T-helper 17 cell (primary cell): ENCODE measurements around the gene TACR2. TPM values are rescaled to one million over a fixed set of nuclear protein-coding genes. Genes with fewer than 3 reads are reported as not detected.
A peak's percentile ranks its signal among the peaks of the same experiment; 100 is the strongest.

Experiments used
- ATAC-seq: fragments of 150-1000 bp; cut with Tn5 transposase; 2 replicates; pipeline ENCODE4 v1.10.0; 2021; ENCODE audit warnings: mild to moderate bottlenecking, moderate library complexity
- DNase-seq, 3 donors: peaks; one replicate each; pipeline versions ENCODE4 v3.0.0 to v3.0.0-alpha.2; 2020 to 2021
- H3K9me3 ChIP-seq: one replicate; pipeline ENCODE4 v1.7.0; 2013; ENCODE audit warnings: low read length, mild to moderate bottlenecking; ENCODE audit not compliant: control insufficient read depth, poor library complexity, severe bottlenecking
- H3K27ac Mint-ChIP-seq: one replicate; pipeline ENCODE4 v1.8.0; 2022; ENCODE audit warnings: mild to moderate bottlenecking, moderate library complexity, mixed read lengths
- H3K27me3 Mint-ChIP-seq: one replicate; pipeline ENCODE4 v1.8.0; 2022; ENCODE audit warnings: mixed read lengths
- H3K36me3 Mint-ChIP-seq: one replicate; pipeline ENCODE4 v1.8.0; 2022; ENCODE audit warnings: low read depth, mixed read lengths
- H3K4me1 Mint-ChIP-seq: one replicate; pipeline ENCODE4 v1.8.0; 2022; ENCODE audit warnings: mild to moderate bottlenecking, mixed read lengths
- H3K4me3 Mint-ChIP-seq: one replicate; pipeline ENCODE4 v1.8.0; 2022; ENCODE audit warnings: mild to moderate bottlenecking, moderate library complexity, mixed read lengths
- total RNA-seq, 4 donors: library from RNA in 2 of 4; stranded (reverse) in 2 of 4; gene quantifications; one replicate each; pipeline ENCODE4 v1.2.3 and lab custom pipeline; 2022 to 2026

TACR2 gene
- total RNA-seq, 2 donors from 2014 or later = not detected

DNA sequence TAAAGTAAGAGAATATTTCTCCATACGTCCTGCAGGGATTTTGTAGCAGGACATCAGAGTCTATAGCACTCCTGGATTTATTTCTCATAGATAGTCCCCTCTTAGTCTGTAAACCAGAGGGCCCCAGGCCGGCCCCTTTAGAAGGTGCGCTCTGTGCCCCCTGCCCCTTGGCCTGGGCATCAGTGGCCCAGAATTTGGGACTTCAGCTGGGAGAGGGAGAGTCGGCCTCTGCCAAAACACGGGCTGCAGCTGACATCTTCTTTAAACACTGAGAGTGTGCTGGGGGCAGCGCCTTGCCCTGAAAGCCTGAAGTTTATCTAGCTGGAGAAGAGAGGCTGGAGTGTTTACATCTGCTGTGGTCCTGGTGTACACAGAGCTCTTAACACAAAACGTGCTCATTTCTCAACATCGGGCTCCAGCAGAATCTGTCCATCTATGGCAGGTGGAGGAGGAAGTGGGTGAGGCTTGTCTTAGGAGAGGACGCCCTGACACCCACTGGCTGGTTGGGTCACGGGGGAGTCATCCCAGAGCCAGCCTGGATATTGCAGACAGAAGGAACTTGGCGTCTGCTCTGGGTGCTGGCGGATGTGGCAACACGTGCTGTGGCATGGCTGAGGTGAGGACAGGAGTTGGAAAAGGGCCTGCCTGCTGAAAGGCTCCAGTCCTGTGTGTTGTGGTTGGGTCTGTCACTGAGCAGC lies 5.0 kb upstream of the TACR2 start:
- Mint-ChIP-seq H3K4me1 (peaks cover 34% of the 10 kb centered on the region), H3K27ac (peak overlapping the region; percentile 79), H3K4me3 (peak overlapping the region; percentile 8), H3K27me3 (no peaks in the 10 kb centered on the region), H3K36me3 (no peaks in the 10 kb centered on the region)
- ATAC-seq = no peak
- no peaks in the 10 kb centered on the region for H3K9me3 ChIP-seq
- DNase-seq = no peak

DNA sequence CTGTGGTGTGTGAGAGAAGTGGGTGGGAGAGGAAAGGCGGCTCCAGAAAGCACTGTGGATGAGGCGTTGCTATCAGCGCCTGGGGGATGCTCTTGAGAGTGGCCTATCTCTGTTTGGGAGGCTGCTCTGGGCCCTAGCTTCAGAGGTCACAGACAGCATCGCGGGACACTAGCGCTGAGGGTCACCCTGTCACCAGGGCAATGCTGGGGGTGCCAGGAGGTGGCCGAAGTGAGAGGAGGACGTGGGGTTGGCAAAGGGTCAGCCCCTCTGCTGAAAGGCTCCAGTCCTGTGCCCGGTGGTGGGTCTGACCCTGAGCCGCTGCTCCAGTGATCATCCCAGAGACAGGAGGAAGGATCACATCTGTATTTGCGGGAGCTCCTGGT lies 3.0 kb upstream of the TACR2 start:
- no peak for ATAC-seq
- Mint-ChIP-seq H3K27me3 (no peaks in the 10 kb centered on the region), H3K4me3 (no peak overlapping the region), H3K4me1 (peaks cover 16% of the 10 kb centered on the region), H3K36me3 (no peaks in the 10 kb centered on the region), H3K27ac (no peak overlapping the region)
- no peak for DNase-seq
- no peaks in the 10 kb centered on the region for H3K9me3 ChIP-seq

DNA sequence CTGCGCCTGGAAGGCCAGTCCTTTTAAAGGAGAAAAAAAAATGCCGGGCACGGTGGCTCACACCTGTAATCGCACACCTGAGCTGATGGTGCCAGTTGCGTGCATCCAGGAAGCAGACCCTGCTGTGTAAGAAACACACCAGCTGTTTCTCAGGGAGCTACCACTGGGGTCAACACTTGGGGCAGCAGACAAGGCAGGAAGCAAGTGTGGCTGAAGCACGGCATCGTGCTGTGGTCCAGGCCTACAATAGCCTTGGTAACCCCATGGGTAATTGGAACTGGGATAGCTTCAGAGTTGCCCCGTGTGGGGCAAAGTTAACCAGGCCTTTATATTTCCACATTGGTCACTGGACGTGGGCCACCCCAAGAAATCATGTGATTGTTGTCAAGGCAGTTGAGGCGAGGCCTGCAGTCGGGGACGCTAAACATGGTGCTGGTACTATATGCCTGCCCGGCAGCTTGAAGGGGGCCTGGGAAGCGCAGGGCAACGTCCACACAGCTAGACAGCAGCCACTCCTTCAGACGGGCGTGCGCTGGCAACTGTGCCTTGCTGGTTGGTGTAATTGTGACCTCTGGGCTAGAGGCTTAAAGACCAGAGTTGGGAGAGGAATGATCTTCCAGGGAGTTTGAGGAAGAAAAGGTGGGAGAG lies 2.5 kb upstream of the TACR2 start:
- peaks cover 16% of the 10 kb centered on the region for H3K4me1 Mint-ChIP-seq
- no peak overlapping the region for H3K27ac Mint-ChIP-seq
- no peak for ATAC-seq
- no peaks in the 10 kb centered on the region for H3K9me3 ChIP-seq
- no peaks in the 10 kb centered on the region for H3K27me3 Mint-ChIP-seq
- no peaks in the 10 kb centered on the region for H3K36me3 Mint-ChIP-seq
- DNase-seq = no peak
- no peak overlapping the region for H3K4me3 Mint-ChIP-seq

DNA sequence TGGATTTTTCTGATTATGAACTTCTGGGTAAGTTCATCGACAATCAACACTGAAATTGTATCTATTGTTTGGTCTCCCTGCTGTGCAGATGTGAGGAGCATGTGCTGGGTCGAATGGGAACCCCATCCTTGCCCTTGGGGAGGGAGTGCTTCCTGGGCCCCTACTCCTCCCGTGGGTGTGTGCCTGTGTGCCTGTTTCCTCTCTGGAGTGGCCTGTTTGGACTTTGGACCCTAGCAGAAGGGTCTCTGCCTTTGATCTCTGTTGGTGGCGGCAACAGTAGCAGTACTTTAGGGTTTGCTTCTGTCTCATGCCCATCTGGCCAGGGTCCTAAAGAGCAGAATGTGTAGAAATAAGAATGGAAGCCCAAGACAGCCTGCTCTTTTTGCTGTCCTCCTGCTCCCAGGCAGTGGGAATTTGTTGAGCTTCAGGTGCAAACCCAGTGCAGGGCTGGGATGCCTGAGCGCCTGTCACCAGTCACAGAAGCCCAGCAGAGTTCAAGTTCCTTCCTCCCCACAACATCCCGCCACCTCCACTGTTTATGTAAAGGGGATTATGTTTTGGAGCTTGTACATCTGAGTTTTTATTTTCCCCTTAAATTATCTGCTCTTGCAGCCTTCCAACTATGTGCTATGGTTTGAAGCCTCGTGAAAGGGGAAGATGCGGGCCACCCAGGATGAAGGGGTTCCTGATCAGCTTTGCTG lies 1.5 kb upstream of the TACR2 start:
- Mint-ChIP-seq H3K4me1 (peaks cover 12% of the 10 kb centered on the region), H3K27ac (no peak overlapping the region)

DNA sequence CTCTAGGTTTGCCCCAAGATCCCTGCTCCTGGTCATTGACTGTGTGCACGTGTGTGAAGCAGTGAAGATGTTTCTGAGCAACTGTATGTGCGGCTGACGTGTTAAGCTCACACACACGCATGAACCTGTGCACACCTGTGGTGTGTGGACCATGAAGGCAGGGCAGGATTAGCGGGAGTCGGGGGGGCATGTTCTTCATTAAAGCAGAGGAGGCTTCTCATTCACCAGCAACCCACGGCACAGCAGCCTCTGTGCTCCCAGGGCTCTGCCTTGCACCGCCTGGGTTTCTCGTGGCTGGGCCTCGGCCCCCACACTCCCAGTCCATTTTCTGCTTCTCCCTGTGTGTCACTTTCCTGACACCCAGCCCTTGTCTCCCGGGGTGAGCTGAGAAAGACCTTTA lies 824 bp upstream of the TACR2 start:
- Mint-ChIP-seq H3K4me1 (peaks cover 10% of the 10 kb centered on the region), H3K27ac (no peak overlapping the region), H3K36me3 (no peaks in the 10 kb centered on the region), H3K4me3 (no peak overlapping the region), H3K27me3 (no peaks in the 10 kb centered on the region)
- ATAC-seq = no peak
- no peak for DNase-seq
- no peaks in the 10 kb centered on the region for H3K9me3 ChIP-seq

More for the DNA sequence above, 1.5 kb upstream of the TACR2 start:
- no peak for ATAC-seq
- Mint-ChIP-seq H3K4me3 (no peak overlapping the region), H3K36me3 (no peaks in the 10 kb centered on the region), H3K27me3 (no peaks in the 10 kb centered on the region)
- H3K9me3 ChIP-seq = no peaks in the 10 kb centered on the region
- no peak for DNase-seq

DNA sequence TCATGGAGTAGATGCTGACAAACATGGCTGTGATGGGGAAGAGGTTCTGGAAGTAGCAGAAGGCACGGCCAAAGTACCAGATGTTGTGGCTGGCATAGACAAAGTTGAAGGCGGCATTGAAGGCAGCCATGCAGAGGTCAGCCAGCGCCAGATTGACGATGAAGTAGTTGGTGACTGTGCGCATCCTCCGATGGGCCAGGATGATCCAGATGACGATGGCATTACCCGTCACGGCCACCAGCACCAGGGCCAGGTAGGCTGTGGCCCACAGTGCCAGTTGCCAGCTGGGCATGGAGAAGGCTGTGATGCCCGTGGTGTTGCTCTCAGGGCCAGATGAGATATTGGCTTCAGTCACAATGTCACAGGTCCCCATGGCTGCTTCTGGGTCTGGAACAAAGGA lies 767 bp downstream of the TACR2 start:
- DNase-seq (no peak), ATAC-seq (no peak)
- H3K9me3 ChIP-seq = no peaks in the 10 kb centered on the region
- H3K36me3 Mint-ChIP-seq = no peaks in the 10 kb centered on the region
- no peak overlapping the region for H3K27ac Mint-ChIP-seq
- no peaks in the 10 kb centered on the region for H3K27me3 Mint-ChIP-seq
- no peak overlapping the region for H3K4me3 Mint-ChIP-seq
- H3K4me1 Mint-ChIP-seq = peaks cover 3% of the 10 kb centered on the region

DNA sequence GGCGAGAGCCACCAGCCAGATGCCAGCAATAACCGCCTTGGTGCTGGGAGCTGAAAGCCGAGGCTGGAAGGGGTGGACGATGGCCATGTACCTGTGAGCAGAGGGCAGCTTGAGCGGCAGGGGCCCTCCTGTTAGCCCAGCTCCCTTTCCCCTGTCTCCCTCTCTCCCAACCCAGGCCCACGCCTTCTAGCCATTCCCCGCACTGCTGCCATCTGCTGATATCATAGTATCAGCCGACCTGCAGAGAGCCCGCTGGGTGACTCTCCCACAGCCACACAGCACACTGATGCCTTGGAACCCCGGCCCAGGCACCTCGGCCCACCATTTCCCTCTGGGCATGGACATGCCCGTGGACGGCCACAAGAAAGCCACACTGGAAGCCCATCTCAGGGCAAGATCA lies 1.7 kb downstream of the TACR2 start:
- ATAC-seq = no peak
- H3K9me3 ChIP-seq = no peaks in the 10 kb centered on the region
- no peaks in the 10 kb centered on the region for H3K36me3 Mint-ChIP-seq
- no peak overlapping the region for H3K27ac Mint-ChIP-seq
- no peak for DNase-seq
- peaks cover 3% of the 10 kb centered on the region for H3K4me1 Mint-ChIP-seq
- no peak overlapping the region for H3K4me3 Mint-ChIP-seq
- H3K27me3 Mint-ChIP-seq = no peaks in the 10 kb centered on the region

DNA sequence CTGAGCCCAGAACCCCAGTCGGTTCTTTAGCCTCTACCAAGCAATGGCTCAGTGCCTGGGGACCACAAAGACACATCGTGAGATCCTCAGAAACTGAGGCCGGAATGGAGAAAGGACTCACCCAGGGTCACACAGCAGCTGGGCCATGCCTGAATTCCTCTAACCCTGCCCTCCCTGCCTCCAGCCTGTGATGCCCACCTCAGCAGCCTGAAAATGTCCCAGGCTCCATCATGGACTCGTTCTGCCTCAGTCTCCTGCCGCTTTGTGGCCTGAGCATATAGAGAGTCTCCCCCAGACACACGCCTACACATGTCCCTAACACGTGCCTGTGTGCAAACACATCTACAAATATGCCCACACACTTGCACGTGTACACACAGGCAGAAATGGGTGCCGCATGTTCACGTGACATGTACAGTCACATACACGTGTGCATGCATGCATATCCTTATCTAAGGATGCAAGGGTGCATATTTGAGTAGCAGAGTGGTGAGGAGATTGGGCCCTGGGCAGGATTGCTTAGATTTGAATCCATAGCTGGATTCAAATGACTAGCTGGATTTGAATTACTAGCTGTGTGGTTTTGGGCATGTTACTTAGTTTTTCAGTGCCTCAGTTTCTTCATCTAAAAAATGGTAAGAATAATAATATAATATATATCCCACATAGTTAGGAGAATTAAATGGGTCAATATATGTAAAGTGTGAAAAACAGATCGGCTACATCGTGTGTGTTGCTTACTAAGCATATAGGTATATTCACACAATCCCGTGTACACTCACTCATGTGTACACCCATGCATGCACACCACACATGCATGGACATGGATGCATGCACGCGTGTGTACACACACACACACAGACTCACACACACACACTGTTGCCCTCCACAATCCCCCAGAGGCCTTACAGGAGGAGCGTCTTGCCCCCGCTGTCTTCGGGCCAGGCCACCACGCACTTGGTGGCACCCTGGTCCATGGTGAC lies 2.4 kb downstream of the TACR2 start:
- Mint-ChIP-seq H3K36me3 (no peaks in the 10 kb centered on the region), H3K4me1 (no peaks in the 10 kb centered on the region), H3K27me3 (no peaks in the 10 kb centered on the region), H3K27ac (no peak overlapping the region), H3K4me3 (no peak overlapping the region)
- no peaks in the 10 kb centered on the region for H3K9me3 ChIP-seq
- DNase-seq (no peak), ATAC-seq (no peak)

DNA sequence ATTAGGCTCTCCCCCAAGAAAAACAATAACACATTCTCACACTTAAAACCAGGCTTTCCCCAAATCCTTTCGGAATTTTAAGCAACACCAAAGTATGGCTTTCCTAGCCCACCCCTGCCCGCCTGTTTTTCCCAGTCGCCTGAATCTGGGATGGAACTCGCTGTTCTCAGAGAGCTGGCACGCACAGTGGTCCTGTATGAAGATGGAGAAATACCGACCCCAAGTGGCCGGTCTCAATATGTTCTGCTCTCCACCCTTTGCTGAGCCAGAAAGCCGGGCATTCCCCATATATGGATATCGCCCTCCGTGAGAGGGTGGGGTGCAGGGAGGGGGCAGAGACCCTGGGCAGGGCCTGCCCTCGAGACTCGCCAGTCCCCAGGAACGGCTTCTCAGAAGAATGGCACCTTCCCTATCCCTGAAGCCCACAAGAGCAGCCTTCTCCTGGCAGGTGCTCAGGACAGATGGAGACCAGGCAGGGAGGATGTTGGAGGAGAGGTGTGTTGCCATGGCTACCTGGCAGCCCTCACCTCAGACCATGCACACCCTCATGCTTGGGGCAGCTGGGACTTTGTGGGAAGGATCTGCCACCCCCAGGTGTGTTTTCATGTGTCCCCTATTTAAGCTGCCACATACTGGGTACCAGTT lies 3.4 kb downstream of the TACR2 start:
- DNase-seq (no peak), ATAC-seq (no peak)
- H3K27ac Mint-ChIP-seq = no peak overlapping the region
- H3K9me3 ChIP-seq = no peaks in the 10 kb centered on the region
- no peak overlapping the region for H3K4me3 Mint-ChIP-seq
- no peaks in the 10 kb centered on the region for H3K27me3 Mint-ChIP-seq
- peaks cover 4% of the 10 kb centered on the region for H3K4me1 Mint-ChIP-seq
- no peaks in the 10 kb centered on the region for H3K36me3 Mint-ChIP-seq

DNA sequence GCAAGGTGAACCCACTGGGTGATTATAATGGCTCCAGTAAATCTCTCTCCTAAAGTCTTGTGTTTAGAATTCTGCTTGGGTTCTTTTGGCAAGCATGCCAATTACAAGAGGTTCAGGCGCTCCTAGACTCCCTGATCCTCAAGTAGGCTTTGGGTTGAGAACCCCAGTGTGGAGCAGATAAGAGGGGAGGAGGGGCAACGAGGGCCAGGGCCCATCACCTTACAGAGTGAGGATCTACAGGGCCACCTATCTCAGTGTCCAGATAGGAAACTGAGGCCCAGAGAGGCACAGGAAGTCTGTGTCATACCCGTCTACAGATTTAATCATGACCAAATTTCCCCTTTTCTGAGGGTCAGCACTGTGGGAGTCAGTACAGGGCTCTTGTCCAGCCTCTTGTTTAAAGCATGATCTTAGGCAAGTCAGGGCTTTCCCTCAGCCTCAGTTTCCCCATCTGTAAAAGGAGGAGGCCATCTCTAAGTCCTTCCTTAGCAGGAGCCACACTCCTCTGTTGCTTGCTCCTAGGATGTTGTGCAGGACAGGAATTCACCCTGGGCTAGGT lies 4.4 kb downstream of the TACR2 start:
- no peaks in the 10 kb centered on the region for H3K9me3 ChIP-seq
- peak overlapping the region; percentile 27 for H3K27ac Mint-ChIP-seq
- ATAC-seq (no peak), DNase-seq (no peak)
- H3K27me3 Mint-ChIP-seq = no peaks in the 10 kb centered on the region
- H3K4me1 Mint-ChIP-seq = peaks cover 8% of the 10 kb centered on the region
- no peak overlapping the region for H3K4me3 Mint-ChIP-seq
- H3K36me3 Mint-ChIP-seq = no peaks in the 10 kb centered on the region

DNA sequence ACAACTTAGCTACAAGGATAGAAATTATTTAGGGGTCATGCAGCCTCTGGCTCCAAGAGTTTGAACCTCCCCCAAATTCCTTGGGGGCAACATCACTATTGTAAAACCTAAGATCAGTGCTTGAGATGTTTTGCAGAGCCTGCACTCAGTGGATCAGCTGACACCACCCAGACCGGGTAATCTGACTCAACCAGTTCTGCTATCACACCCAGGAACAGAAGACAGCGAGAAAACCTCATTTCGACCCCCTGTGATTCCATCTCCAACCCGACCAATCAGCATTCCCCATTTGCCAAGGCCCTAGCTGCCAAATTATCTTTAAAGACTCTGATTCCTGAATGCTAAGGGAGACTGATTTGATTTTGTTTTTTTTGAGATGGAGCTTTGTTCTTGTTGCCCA lies 5.2 kb downstream of the TACR2 start:
- peaks cover 11% of the 10 kb centered on the region for H3K4me1 Mint-ChIP-seq

DNA sequence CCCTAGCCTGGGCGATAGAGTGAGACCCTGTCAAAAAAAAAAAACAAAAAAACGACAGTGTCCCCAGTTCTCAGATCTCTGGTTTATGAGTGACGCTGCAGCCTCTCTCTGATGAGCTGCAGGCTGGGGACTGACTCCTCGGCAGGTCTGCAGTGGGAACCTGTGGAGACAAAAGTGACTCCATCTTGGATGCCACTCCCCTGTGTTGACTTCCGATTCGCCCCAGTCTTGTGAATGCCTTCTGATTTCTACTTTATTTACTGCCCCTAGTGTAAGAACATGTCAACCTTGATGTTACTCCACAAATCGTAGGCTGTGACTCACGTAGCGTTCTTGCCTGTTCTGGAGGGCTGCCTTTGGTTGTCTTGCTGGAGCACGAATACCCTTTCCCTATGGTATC lies 6.2 kb downstream of the TACR2 start:
- ATAC-seq (no peak), DNase-seq (no peak)
- Mint-ChIP-seq H3K27me3 (no peaks in the 10 kb centered on the region), H3K36me3 (no peaks in the 10 kb centered on the region), H3K4me1 (peaks cover 15% of the 10 kb centered on the region), H3K4me3 (no peak overlapping the region), H3K27ac (no peak overlapping the region)
- H3K9me3 ChIP-seq = no peaks in the 10 kb centered on the region

More for the DNA sequence above, 5.2 kb downstream of the TACR2 start:
- no peaks in the 10 kb centered on the region for H3K36me3 Mint-ChIP-seq
- ATAC-seq (no peak), DNase-seq (no peak)
- H3K4me3 Mint-ChIP-seq = no peak overlapping the region
- H3K9me3 ChIP-seq = no peaks in the 10 kb centered on the region
- H3K27me3 Mint-ChIP-seq = no peaks in the 10 kb centered on the region
- H3K27ac Mint-ChIP-seq = peak overlapping the region; percentile 27
